Stimulated activated CD4-positive, alpha-beta T cell treated with anti-CD3 and anti-CD28 coated beads, Interleukin-2, amount 100 ng/mL, for 24 hours (primary cell): Measurements from ENCODE around the gene POU2AF3.

ENCODE experiments used
- DNase-seq, 2 donors: peaks; one replicate each; pipeline ENCODE4 v3.0.0-alpha.2; 2020

Gene POU2AF3

GRCh38 chr11:111353776-111354600 is 55.6 kb downstream of the POU2AF3 start:
- no peak for DNase-seq

- no peak for DNase-seq
Observed at GRCh38 chr11:111354601-111354891, 56.2 kb downstream of the POU2AF3 start.

- no peak for DNase-seq
Observed at GRCh38 chr11:111355101-111355500, 56.8 kb downstream of the POU2AF3 start.

GRCh38 chr11:111355956-111356659 is 57.8 kb downstream of the POU2AF3 start:
- DNase-seq, result no peak

GRCh38 chr11:111356660-111357048 is 58.3 kb downstream of the POU2AF3 start:
- no peak for DNase-seq

- no peak for DNase-seq
Observed at GRCh38 chr11:111357150-111358037, 59.0 kb downstream of the POU2AF3 start.
